GM18951 (cell line): ENCODE results near the gene TANGO6.
"Not testable (repeated sequence)": the region's sequence is repeated elsewhere in the genome, so short reads cannot be mapped to it uniquely, and the experiment has no call there.

Experiments used
- POLR2A ChIP-seq: IDR thresholded peaks from 4 replicates; pipeline ENCODE4 v1.6.1; 2011; ENCODE audit warnings: mild to moderate bottlenecking; ENCODE audit not compliant: insufficient read length, insufficient read depth; ENCODE audit errors: extremely low read depth
- in situ Hi-C: fragments of 300-500 bp; cut with MboI; formaldehyde crosslinking; loops from one replicate; pipeline ENCODE4 v1.12.0; 2022; ENCODE audit warnings: low sequenced_read_pairs, mixed read lengths, inconsistent platforms; ENCODE audit not compliant: unreplicated experiment

TANGO6 gene

DNA sequence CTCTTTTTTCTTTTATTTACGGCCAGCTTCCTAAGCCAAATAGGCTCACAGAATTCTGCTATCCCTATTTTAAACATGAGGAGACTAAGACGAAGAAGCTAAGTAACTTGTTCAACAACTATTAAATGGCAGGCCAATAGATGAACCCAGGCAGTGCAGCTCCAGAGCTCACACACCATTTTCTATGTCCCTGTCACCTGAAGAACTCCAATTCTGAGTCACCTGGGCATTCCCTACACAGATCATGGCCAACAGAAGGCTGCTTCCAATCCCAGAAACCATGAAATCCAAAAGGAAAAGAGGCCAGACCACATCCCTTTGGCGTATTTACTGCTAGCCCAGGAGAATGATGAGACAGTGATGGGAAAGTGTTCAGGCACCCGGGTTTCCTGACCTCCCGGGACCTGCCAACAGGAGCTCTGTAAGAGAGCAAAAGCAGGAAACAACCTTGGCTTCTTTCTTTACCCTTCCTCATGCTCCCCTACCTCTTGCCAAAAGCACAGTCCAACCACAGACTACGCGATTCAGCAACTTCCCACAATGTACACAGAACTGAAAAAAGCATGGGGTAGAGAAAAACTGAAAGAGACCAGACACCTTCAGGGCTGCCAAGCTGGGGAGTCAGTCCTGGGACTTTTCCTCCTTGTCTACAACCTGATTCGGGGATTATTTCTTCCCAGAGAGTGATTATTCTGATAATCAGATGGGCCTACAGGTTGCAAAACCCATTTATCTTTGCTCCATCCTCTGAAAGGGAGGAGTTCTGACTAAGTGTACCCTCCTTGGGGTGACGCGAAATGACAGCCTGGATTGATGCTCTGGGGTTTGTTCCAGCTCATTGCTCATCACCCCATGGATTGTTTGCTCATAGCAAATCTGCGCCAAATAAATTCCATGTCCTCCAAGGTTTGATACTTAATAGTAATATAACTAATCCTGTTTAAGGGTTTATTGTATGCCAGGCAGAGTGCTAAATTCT lies 214.4 kb downstream of the TANGO6 start:
- in situ Hi-C loops = no loop called here
- TF ChIP-seq POLR2A = no peak

DNA sequence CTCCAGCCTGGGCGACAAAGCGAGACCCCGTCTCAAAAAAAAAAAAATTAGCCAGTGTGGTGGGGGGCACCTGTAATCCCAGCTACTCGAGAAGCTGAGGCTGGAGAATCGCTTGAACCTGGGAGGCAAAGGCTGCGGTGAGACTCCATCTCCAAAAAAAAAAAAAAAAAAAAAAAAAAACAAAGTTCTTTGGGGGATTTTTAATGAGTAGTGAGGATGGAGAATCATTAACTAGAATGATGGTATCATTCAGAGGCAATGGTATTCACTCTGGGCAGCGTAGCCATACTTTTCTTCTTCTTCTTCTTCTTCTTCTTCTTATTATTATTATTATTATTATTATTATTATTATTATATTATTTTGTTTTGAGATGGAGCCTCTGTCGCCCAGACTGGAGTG lies 220.2 kb downstream of the TANGO6 start:
- in situ Hi-C loops = not testable (repeated sequence)

DNA sequence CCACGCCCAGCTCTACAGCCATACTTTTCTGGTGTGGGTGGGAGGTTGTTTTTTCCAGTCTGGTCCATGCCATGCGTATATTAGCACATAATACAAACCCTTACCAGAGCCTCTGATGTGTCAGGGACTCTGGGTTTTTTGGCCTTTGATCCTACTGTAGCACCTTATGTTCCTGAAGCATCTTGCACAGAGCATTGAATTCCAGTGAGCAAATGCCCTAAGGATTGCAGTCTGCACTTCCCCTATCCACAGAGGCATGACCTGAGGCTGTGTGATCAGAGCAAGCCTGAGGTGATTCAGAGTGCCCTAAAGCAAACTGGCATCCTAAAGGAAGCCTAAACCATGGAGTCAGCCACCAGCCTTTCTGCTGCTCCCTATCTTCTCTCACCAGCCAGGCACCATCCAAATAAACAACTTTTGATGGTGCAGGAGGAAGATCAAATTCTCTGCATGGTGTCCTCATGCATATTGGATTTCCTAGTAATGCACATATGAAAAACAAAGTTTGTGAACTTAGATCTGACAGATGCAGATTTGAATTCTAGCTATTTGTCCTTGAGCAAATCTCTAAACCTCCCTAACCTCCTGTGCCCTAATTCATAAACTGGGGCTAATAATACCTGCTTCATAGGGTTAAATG lies 220.9 kb downstream of the TANGO6 start:
- in situ Hi-C loops = no loop called here
- no peak for TF ChIP-seq POLR2A

DNA sequence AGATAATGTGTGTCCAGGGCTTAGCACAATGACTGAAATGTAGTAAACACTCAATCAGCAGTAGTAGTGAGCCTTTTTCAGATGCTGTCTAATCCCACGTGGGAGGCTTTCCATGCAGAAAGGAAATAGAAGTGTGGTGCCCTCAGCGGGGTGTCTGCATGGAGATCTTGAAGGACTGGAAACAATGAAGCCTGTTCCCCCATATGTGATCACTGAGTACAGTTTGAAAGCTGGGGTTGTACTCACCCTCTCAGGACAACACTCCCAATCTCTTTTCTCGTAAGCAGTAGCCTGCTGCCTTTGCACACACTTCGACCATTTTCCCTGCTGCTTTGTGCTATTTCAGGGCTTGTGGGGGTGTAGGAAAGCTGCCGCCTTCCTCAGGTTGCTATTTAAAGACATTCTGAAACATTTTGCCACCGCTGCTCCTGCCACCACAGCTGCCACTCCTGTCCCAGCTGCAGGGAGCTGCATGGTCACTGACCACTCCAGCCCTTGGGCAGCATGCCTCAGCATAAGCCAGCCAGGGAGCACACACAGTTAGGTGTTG lies 221.5 kb downstream of the TANGO6 start:
- TF ChIP-seq POLR2A = no peak
- in situ Hi-C loops = no loop called here

DNA sequence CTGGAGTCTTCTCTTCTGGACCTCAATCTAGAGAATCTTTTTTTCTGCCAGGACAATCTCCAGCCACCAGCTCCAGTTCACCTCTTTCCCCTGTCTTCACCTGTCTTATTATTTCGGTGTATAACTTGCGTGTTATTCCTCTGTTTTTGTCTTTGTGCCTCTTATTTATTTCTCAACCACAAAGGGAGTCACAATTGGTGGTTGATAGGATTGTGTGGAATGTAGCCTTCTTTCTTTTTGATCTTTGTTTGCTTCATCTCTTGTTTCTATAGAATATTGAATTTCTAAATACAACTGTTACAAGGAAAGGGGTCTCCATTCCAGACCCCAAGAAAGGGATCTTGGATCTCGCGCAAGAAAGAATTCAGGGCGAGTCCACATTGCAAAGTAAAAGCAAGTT lies 226.2 kb downstream of the TANGO6 start:
- no peak for TF ChIP-seq POLR2A
- in situ Hi-C loops = no loop called here

DNA sequence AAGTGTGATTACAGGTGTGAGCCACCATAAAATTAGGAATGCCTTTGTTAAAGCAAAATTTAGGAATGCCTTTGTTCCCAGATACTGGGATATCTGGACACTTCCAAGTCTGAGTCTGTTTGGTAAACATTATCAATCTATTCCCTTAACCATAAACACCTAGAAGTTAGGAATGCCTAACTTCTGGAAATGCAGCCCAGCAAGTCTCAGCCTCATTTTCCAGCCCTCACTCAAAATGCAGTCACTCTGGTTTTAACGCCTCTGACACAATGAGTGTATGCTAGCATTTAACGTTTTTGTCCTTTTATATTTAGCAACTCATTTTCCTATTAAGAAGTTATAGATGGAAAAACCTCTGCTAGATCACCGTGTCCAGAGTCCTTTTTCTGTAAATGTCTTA lies 227.7 kb downstream of the TANGO6 start:
- TF ChIP-seq POLR2A = no peak
- in situ Hi-C loops = no loop called here

DNA sequence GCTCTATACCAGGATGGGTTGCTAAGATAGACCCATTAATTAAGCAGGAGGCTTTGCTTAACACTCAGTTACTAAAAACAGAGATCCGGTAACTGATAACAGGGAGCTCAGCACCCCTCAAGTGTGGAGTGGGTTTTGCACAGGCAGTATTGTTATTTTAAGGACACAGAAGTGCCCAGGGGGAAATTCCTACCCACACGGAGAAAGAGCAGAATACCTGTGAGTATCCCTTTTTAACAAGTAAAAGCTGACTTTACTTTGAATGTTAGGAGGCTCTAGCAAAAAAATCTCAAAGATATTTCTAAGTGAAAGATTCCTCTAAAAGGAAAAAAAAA lies 229.3 kb downstream of the TANGO6 start:
- no peak for TF ChIP-seq POLR2A
- in situ Hi-C loops = no loop called here

DNA sequence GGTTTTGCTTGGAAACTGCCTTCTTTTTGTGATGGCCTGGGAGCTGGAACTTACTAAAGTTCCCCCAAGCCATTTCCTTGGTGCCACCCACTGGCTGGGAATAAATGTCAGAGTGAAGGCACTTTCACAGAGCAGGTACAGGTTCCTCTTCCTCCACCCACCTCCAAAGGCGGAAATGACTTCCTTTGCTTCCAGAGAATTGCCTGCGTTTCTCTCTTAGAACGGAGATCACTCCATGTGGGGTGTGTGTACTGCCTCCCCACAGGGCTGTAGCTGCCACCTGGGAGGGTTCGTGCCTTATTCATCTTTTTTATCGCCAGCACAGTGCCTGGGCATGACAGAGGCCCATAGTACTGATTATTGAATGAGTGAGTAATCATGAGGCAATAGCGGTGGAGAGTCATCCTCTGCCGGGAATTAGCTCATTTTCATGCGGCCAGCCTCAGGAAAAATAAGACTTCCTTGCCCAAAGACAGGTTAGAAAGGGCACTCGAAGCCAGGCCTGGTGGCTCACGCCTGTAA lies 229.9 kb downstream of the TANGO6 start:
- TF ChIP-seq POLR2A = no peak
- in situ Hi-C loops = no loop called here

DNA sequence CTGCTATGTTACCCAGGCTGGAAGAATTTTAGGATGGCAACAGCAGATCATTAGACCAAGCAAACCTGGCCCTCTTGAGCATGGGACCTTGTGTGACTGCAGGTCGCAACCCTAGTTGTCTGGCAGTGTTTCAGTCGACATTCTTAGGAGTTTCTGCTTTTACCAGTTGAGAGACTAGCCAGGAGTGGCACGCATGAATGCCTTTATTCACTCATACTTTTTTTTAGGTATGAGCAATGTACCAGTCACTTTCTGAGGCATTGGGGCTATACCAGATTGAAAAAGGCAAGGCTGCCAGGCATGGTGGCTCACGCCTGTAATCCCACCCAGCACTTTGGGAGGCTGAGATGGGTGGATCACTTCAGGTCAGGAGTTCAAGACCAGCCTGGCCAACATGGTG lies 233.9 kb downstream of the TANGO6 start:
- no peak for TF ChIP-seq POLR2A
- in situ Hi-C loops = no loop called here

DNA sequence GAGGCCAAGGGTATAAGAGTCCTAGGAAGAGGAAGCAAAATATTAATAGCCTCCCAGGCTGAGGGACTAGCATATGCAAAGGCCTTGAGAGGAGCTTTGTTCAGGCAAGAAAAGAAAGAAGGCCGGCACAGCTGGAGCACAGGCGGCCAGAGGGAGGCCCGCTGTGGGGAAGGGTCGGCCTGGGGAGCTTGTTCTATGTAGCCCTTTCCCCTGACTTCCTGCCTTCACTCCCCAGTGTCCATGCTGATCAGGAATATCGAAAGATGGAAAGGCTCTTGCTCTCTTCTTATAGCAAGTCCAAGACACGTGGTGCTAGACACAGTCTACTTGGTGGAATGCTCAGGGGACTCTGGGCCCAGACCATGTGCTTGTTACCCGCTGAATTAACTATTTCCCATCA lies 234.7 kb downstream of the TANGO6 start:
- in situ Hi-C loops = no loop called here
- no peak for TF ChIP-seq POLR2A

DNA sequence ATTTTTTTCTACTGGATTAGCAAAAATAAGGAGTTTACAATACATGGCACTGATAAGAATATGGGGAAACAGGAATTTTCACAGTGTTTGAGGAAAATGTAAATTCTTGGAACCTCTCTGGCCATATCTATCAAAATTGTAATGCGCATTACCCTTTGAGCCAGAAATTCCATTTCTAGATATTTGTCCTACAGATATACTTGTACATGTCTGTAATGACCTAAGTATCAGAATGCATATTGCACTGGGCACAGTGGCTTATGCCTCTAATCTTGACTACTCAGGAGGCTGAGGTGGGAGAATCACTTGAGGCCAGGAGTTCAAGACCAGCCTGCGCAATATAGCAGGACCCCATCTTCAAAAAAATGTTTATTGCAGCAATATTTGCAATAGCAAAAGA lies 236.4 kb downstream of the TANGO6 start:
- in situ Hi-C loops = no loop called here
- TF ChIP-seq POLR2A = no peak

DNA sequence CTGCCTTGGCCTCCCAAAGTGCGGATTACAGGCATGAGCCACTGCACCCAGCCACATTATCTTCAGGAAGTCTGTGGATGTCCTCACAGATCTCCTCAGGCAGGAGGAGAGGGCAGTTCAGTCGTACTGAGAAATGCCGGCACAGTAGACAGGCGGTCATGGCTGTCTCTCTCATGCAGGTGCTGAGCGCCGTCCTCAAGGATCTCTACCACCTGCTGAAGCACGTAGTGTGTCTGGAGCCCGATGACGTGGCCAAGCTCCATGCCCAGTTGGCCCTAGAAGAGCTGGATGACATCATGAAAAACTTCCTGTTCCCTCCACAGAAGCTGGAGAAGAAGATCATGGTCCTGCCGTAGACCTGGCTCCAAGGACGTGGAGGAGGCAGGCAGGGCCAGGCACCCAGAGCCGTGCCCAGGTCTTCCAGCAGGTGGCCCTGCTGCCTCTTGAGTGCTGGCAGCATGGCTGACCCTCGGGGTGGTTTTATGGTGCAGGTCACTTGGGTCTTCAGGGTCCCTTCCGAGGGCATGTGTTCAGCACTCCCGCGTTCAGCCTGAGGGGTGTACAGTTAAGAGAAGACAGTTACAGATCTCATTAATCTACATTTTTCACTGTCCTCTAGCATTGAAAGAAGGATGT lies 240.1 kb downstream of the TANGO6 start:
- in situ Hi-C loops = no loop called here
- no peak for TF ChIP-seq POLR2A

DNA sequence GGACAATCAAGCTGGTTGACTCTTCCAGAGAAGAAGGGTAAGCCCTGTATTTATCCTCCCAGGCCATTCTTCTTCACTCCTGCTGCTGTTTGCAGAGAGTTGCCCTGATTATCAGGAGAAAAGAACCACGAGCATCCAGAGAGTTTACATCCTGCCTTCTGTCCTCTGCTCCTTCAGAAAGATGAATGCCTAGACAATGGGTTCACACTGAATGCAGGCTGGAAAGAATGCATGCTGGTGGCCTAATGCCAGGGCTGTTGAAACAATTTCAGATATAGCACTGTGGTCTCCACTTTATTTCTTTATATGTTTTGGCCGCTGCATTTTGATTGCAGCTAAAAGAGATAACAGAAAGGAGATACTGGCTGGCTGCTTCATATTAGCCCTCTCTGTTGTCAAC lies 241.0 kb downstream of the TANGO6 start:
- no peak for TF ChIP-seq POLR2A
- in situ Hi-C loops = no loop called here
